DOHH2 (cell line): Measurements from ENCODE around the gene INTS3.

Experiments used
- H3F3A ChIP-seq: fragments of 200-600 bp; sonication (generic), shearing (Covaris generic); 2 replicates; pipeline ENCODE4 v1.6.0; 2016; ENCODE audit warnings: antibody characterized with exemption, mild to moderate bottlenecking; ENCODE audit not compliant: control insufficient read depth, insufficient read depth
- H3K27ac ChIP-seq: fragments of 200-600 bp; sonication (generic); 2 replicates; pipeline ENCODE4 v1.5.1; 2014; ENCODE audit warnings: low read depth, mild to moderate bottlenecking, low read length, moderate library complexity
- H3K27me3 ChIP-seq: fragments of 200-600 bp; sonication (generic); 2 replicates; pipeline ENCODE4 v1.6.1; 2014; ENCODE audit warnings: mild to moderate bottlenecking, low read length, mixed read lengths; ENCODE audit not compliant: control insufficient read depth
- H3K36me3 ChIP-seq: fragments of 200-600 bp; sonication (generic); 2 replicates; pipeline ENCODE4 v1.6.1; 2014; ENCODE audit warnings: mild to moderate bottlenecking, low read length, moderate library complexity, mixed read lengths; ENCODE audit not compliant: control insufficient read depth
- H3K4me1 ChIP-seq: fragments of 200-600 bp; sonication (generic); 2 replicates; pipeline ENCODE4 v1.6.1; 2014; ENCODE audit warnings: mild to moderate bottlenecking, low read length, mixed read lengths; ENCODE audit not compliant: control insufficient read depth
- H3K4me2 ChIP-seq: fragments of 200-600 bp; sonication (generic); 2 replicates; pipeline ENCODE4 v1.6.0; 2014; ENCODE audit warnings: mild to moderate bottlenecking, low read length, moderate library complexity
- H3K4me3 ChIP-seq: fragments of 200-600 bp; sonication (generic); 2 replicates; pipeline ENCODE4 v1.5.1; 2014; ENCODE audit warnings: mild to moderate bottlenecking, low read length, mixed read lengths
- H3K79me2 ChIP-seq: fragments of 200-600 bp; sonication (generic); 2 replicates; pipeline ENCODE4 v1.6.1; 2014; ENCODE audit warnings: mild to moderate bottlenecking, low read length, mixed read lengths; ENCODE audit not compliant: control insufficient read depth
- H3K9me2 ChIP-seq: fragments of 200-600 bp; sonication (generic); replicated peaks from 2 replicates; pipeline ENCODE4 v1.6.1; 2014; ENCODE audit warnings: mild to moderate bottlenecking, low read length, mixed read lengths; ENCODE audit not compliant: control insufficient read depth
- H3K9me3 ChIP-seq: fragments of 200-600 bp; sonication (generic); 2 replicates; pipeline ENCODE4 v1.6.1; 2014; ENCODE audit warnings: antibody characterized with exemption, low read length, mixed read lengths; ENCODE audit not compliant: control insufficient read depth, insufficient read depth
- H4K20me1 ChIP-seq: fragments of 200-600 bp; sonication (generic); 2 replicates; pipeline ENCODE4 v1.6.0; 2014; ENCODE audit warnings: low read depth, mild to moderate bottlenecking, antibody characterized with exemption, low read length, moderate library complexity; ENCODE audit not compliant: control insufficient read depth, insufficient read depth
- CTCF ChIP-seq: fragments of 200-600 bp; sonication (generic); IDR thresholded peaks from one replicate; pipeline ENCODE4 v1.5.1; 2014; ENCODE audit warnings: antibody characterized with exemption, mild to moderate bottlenecking, low read depth, low read length; ENCODE audit not compliant: poor library complexity, severe bottlenecking
- EZH2phosphoT487 ChIP-seq: fragments of 200-600 bp; sonication (generic); IDR thresholded peaks from 2 replicates; pipeline ENCODE4 v1.6.1; 2017; ENCODE audit warnings: borderline replicate concordance, mild to moderate bottlenecking, antibody characterized with exemption, low read length, moderate library complexity, mixed read lengths

Gene INTS3

GRCh38 chr1:153750026-153750995 lies 22.5 kb downstream of the INTS3 start:
- Histone ChIP-seq H3K36me3 (peaks cover 82% of the 10 kb centered on the region), H3K9me2 (no peaks in the 10 kb centered on the region), H3K27ac (no peak overlapping the region), H3K79me2 (no peaks in the 10 kb centered on the region), H3K27me3 (no peaks in the 10 kb centered on the region), H3K9me3 (no peaks in the 10 kb centered on the region), H3K4me3 (no peak overlapping the region), H4K20me1 (no peaks in the 10 kb centered on the region), H3K4me1 (no peaks in the 10 kb centered on the region), H3F3A (peaks cover 8% of the 10 kb centered on the region; the same call in 1 of the 2 replicates), H3K4me2 (no peak overlapping the region)
- TF ChIP-seq EZH2phosphoT487 (no peak), CTCF (no peak)

GRCh38 chr1:153752072-153752471 lies 24.2 kb downstream of the INTS3 start:
- Histone ChIP-seq H3K4me1 (no peaks in the 10 kb centered on the region), H3K27ac (no peak overlapping the region), H3K9me2 (no peaks in the 10 kb centered on the region), H3K4me2 (no peak overlapping the region), H3K4me3 (no peak overlapping the region), H3K27me3 (no peaks in the 10 kb centered on the region), H4K20me1 (no peaks in the 10 kb centered on the region), H3K79me2 (no peaks in the 10 kb centered on the region), H3F3A (peaks cover 8% of the 10 kb centered on the region; the same call in 1 of the 2 replicates), H3K9me3 (no peaks in the 10 kb centered on the region), H3K36me3 (peaks cover 77% of the 10 kb centered on the region)
- TF ChIP-seq EZH2phosphoT487 (no peak), CTCF (no peak)

DNA sequence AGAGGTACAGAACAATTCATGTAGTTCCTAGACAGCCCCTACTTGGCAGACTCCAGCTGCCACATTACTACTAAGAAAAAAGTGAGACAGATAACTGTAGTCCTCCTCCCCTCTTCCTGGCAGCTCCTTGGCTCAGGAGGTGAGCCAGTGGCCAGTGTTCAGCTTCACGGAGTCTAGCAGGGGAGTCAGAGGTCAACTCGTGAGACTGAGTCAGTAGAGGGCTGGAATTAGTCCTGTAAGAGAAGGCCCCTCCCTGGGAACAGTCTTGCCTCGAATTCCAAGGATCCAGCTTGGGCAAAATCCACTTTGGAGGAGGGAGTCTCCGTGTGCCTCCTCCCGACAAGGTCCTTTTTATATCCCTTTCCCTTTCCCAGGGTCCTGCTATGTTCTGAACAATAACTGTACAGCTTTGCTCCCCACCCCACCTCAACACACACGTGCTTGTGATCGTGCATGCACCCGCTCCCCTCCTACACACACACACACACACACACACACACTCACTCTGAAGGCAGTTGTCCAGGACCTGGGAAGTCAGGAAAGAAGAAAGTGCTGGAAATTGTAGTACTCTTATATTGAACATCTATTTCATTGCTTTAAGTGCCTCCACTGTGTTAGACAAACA lies 24.8 kb downstream of the INTS3 start:
- H3K4me3 ChIP-seq: no peak overlapping the region
- TF ChIP-seq CTCF (no peak), EZH2phosphoT487 (no peak)
- H3K4me1 ChIP-seq: no peaks in the 10 kb centered on the region
- no peak overlapping the region for H3K4me2 ChIP-seq
- H4K20me1 ChIP-seq: no peaks in the 10 kb centered on the region
- no peaks in the 10 kb centered on the region for H3K9me3 ChIP-seq
- H3F3A ChIP-seq: peaks cover 6% of the 10 kb centered on the region; the same call in 1 of the 2 replicates
- no peaks in the 10 kb centered on the region for H3K79me2 ChIP-seq
- no peaks in the 10 kb centered on the region for H3K27me3 ChIP-seq
- peaks cover 77% of the 10 kb centered on the region for H3K36me3 ChIP-seq
- no peaks in the 10 kb centered on the region for H3K9me2 ChIP-seq
- no peak overlapping the region for H3K27ac ChIP-seq
